Forelimb muscle (tissue), 1 donor: ENCODE data around the gene MRPL52. TPM values are rescaled to one million over a fixed set of nuclear protein-coding genes. Genes with fewer than 3 reads are reported as not detected.
"Not testable (repeated sequence)": the region's sequence is repeated elsewhere in the genome, so short reads cannot be mapped to it uniquely, and the experiment has no call there.

Experiments
- DNase-seq: peaks from one replicate; pipeline ENCODE4 v3.0.0-alpha.2; 2013; ENCODE audit warnings: low read depth
- polyA plus RNA-seq: library from polyadenylated mRNA; unstranded; fragments of 120-200 nt; gene quantifications from one replicate; pipeline ENCODE4 v1.2.1, GENCODE V29; 2013; ENCODE audit not compliant: insufficient read length

Gene MRPL52
- 73.7 TPM for polyA plus RNA-seq

GRCh38 chr14:22829661-22830442, at the start of gene MRPL52:
MRPL52 (plus strand) TSS chr14:22829887; CDS start chr14:22829913, 26 bp downstream.
- DNase-seq, result peak; percentile 95

- DNase-seq, result no peak
These were observed 49.5 kb upstream of the MRPL52 start for GRCh38 chr14:22780105-22780679.

GRCh38 chr14:22780941-22781300, 48.8 kb upstream of the MRPL52 start:
- DNase-seq, result no peak

- DNase-seq, result no peak
These were observed 48.2 kb upstream of the MRPL52 start for GRCh38 chr14:22781301-22781991.

- no peak for DNase-seq
These were observed 43.0 kb upstream of the MRPL52 start for GRCh38 chr14:22786685-22787084.

- DNase-seq, result no peak
These were observed 38.4 kb upstream of the MRPL52 start for GRCh38 chr14:22791301-22791700.

- no peak for DNase-seq
These were observed 37.5 kb upstream of the MRPL52 start for GRCh38 chr14:22792158-22792557.

GRCh38 chr14:22793550-22793949, 36.1 kb upstream of the MRPL52 start:
- not testable (repeated sequence) for DNase-seq

- no peak for DNase-seq
These were observed 35.7 kb upstream of the MRPL52 start for GRCh38 chr14:22793976-22794375.

- DNase-seq, result no peak
These were observed 35.1 kb upstream of the MRPL52 start for GRCh38 chr14:22794551-22794951.

GRCh38 chr14:22796087-22796707, 33.5 kb upstream of the MRPL52 start:
- no peak for DNase-seq

- DNase-seq, result no peak
These were observed 32.4 kb upstream of the MRPL52 start for GRCh38 chr14:22797017-22797917.

- DNase-seq, result no peak
These were observed 31.2 kb upstream of the MRPL52 start for GRCh38 chr14:22798528-22798927.

- DNase-seq, result no peak
These were observed 29.3 kb upstream of the MRPL52 start for GRCh38 chr14:22800346-22800745.

GRCh38 chr14:22801716-22802115, 28.0 kb upstream of the MRPL52 start:
- DNase-seq, result no peak

GRCh38 chr14:22802860-22803686, 26.6 kb upstream of the MRPL52 start:
- no peak for DNase-seq

GRCh38 chr14:22803687-22803974, 26.1 kb upstream of the MRPL52 start:
- DNase-seq, result no peak

- not testable (repeated sequence) for DNase-seq
These were observed 24.5 kb upstream of the MRPL52 start for GRCh38 chr14:22805235-22805634.

GRCh38 chr14:22807432-22808087, 22.1 kb upstream of the MRPL52 start:
- no peak for DNase-seq
